ENCODE results near the gene MUC5AC. TPM values are rescaled to one million over a fixed set of nuclear protein-coding genes. Genes with fewer than 3 reads are reported as not detected.
"Not testable (repeated sequence)": the region's sequence is repeated elsewhere in the genome, so short reads cannot be mapped to it uniquely, and the experiment has no call there.

MUC5AC gene
- total RNA-seq, 4 donors from 2014 or later = not detected

DNA sequence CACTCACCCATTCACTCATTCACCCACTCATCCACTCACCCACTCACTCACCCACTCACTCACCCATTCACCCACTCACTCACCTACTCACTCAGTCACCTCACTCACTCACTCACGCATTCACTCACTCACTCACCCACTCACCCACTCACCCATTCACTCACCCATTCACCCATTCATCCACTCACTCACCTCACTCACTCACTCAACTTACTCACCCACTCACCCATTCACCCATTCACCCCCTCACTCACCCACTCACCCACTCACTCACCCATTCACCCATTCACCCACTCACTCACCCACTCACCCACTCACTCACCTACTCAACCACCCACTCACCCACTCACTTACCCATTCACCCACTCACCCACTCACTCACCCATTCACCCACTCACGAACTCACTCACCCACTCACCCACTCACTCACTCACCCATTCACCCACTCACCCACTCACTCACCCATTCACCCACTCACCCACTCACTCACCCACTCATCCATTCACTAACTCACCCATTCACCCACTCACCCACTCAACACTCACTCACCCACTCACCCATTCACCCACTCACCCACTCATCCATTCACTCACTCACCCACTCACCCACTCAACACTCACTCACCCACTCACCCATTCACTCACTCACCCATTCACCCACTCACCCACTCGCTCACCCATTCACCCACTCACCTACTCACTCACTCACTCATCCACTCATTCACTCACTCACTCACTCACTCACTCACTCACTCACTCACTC lies 13.7 kb downstream of the MUC5AC start:
- Histone ChIP-seq H3K36me3 (no peaks in the 10 kb centered on the region), H3K4me3 (replicated peaks in 1 of 3) (no peak overlapping the region), H3K27me3 (no peaks in the 10 kb centered on the region), H3K9me3 (no peaks in the 10 kb centered on the region), H3K4me1 (no peaks in the 10 kb centered on the region), H3K27ac (no peak overlapping the region)
- TF ChIP-seq, protein P1, sequence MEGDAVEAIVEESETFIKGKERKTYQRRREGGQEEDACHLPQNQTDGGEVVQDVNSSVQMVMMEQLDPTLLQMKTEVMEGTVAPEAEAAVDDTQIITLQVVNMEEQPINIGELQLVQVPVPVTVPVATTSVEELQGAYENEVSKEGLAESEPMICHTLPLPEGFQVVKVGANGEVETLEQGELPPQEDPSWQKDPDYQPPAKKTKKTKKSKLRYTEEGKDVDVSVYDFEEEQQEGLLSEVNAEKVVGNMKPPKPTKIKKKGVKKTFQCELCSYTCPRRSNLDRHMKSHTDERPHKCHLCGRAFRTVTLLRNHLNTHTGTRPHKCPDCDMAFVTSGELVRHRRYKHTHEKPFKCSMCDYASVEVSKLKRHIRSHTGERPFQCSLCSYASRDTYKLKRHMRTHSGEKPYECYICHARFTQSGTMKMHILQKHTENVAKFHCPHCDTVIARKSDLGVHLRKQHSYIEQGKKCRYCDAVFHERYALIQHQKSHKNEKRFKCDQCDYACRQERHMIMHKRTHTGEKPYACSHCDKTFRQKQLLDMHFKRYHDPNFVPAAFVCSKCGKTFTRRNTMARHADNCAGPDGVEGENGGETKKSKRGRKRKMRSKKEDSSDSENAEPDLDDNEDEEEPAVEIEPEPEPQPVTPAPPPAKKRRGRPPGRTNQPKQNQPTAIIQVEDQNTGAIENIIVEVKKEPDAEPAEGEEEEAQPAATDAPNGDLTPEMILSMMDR (IDR thresholded peaks at IDR 0.05) = no peak
- no peak for TF ChIP-seq POLR2A (IDR thresholded peaks at IDR 0.05)
- no peak for DNase-seq
- intact Hi-C loops (cut with DNase I) = no loop called here
- WGBS, 2 donors = 49 to 89% methylated on average over 2 of the region's 3 CpGs

- Histone ChIP-seq H3K27ac (no peak overlapping the region), H3K4me1 (no peaks in the 10 kb centered on the region), H3K9me3 (no peaks in the 10 kb centered on the region), H3K4me3 (replicated peaks in 1 of 3) (no peak overlapping the region), H3K27me3 (no peaks in the 10 kb centered on the region), H3K36me3 (no peaks in the 10 kb centered on the region)
- TF ChIP-seq, protein P1 (IDR thresholded peaks at IDR 0.05) = no peak
- no peak for TF ChIP-seq POLR2A (IDR thresholded peaks at IDR 0.05)
- intact Hi-C loops (cut with DNase I) = no loop called here
- 90 to 91% methylated on average over 18 to 22 of the region's 22 CpGs for WGBS, 2 donors
- no peak for DNase-seq
Observed at GRCh38 chr11:1171985-1172728, 14.4 kb downstream of the MUC5AC start.

- H3K4me1 ChIP-seq = no peaks in the 10 kb centered on the region
Observed at GRCh38 chr11:1172729-1173117, 15.0 kb downstream of the MUC5AC start.

DNA sequence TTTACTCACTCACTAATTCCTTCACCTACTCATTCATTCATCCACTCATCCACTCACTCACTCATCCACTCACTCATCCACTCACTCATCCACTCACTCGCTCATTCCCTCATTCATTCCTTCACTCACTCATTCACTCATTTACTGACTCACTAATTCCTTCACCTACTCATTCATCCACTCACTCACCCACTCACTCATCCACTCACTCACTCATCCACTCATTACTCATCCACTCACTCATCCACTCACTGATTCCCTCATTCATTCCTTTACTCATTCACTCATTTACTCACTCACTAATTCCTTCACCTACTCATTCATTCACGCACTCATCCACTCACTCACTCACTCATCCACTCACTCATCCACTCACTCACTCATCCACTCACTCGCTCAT lies 15.6 kb downstream of the MUC5AC start:
- intact Hi-C loops (cut with DNase I); H3K4me1 ChIP-seq: not testable (repeated sequence)
- WGBS, 2 donors = 90 to 93% methylated on average over 3 of the region's 3 CpGs

More at GRCh38 chr11:1172729-1173117, 15.0 kb downstream of the MUC5AC start:
- TF ChIP-seq, protein P1 (IDR thresholded peaks at IDR 0.05) = no peak
- TF ChIP-seq POLR2A (IDR thresholded peaks at IDR 0.05) = no peak
- Histone ChIP-seq H3K27ac (no peak overlapping the region), H3K4me3 (replicated peaks in 1 of 3) (no peak overlapping the region), H3K36me3 (no peaks in the 10 kb centered on the region), H3K9me3 (no peaks in the 10 kb centered on the region), H3K27me3 (no peaks in the 10 kb centered on the region)
- WGBS, 2 donors = 87 to 88% methylated on average over 4 of the region's 4 CpGs
- DNase-seq = no peak
- intact Hi-C loops (cut with DNase I) = no loop called here

GRCh38 chr11:1174441-1175370 lies 17.0 kb downstream of the MUC5AC start:
- no peak for DNase-seq
- TF ChIP-seq, protein P1 (IDR thresholded peaks at IDR 0.05) = no peak
- no peak for TF ChIP-seq POLR2A (IDR thresholded peaks at IDR 0.05)
- H3K27me3 ChIP-seq = no peaks in the 10 kb centered on the region
- no peaks in the 10 kb centered on the region for H3K4me1 ChIP-seq
- intact Hi-C loops (cut with DNase I) = no loop called here
- no peaks in the 10 kb centered on the region for H3K36me3 ChIP-seq
- WGBS, 2 donors = 97 to 98% methylated on average over 5 to 11 of the region's 39 CpGs
- no peak overlapping the region for H3K27ac ChIP-seq
- H3K9me3 ChIP-seq = no peaks in the 10 kb centered on the region
- H3K4me3 ChIP-seq (replicated peaks in 1 of 3) = no peak overlapping the region

More for the DNA sequence above, 15.6 kb downstream of the MUC5AC start:
- H3K36me3 ChIP-seq; H3K9me3 ChIP-seq; H3K27me3 ChIP-seq; H3K4me3 ChIP-seq (replicated peaks in 1 of 3); DNase-seq; H3K27ac ChIP-seq: not testable (repeated sequence)
